Karpas-422 (cell line): Measurements from ENCODE around the gene HNRNPLL. TPM values are rescaled to one million over a fixed set of nuclear protein-coding genes. Genes with fewer than 3 reads are reported as not detected.
A peak's percentile ranks its signal among the peaks of the same experiment; 100 is the strongest.

Experiments
- DNase-seq: peaks from one replicate; pipeline ENCODE4 v3.0.0-alpha.2; 2015
- H2AFZ ChIP-seq: fragments of 200-600 bp; sonication (generic); 2 replicates; pipeline ENCODE4 v1.6.1; 2014; ENCODE audit warnings: antibody characterized with exemption, low read length, mixed read lengths
- H3K27ac ChIP-seq: fragments of 200-600 bp; sonication (generic); 2 replicates; pipeline ENCODE4 v1.5.1; 2014; ENCODE audit warnings: mild to moderate bottlenecking, low read length, moderate library complexity
- H3K27me3 ChIP-seq: fragments of 200-600 bp; sonication (generic); 2 replicates; pipeline ENCODE4 v1.6.1; 2014; ENCODE audit warnings: low read length, mixed read lengths
- H3K36me3 ChIP-seq: fragments of 200-600 bp; sonication (generic); 2 replicates; pipeline ENCODE4 v1.6.1; 2014; ENCODE audit warnings: low read length, mixed read lengths; ENCODE audit not compliant: insufficient read depth
- H3K4me1 ChIP-seq: fragments of 200-600 bp; sonication (generic); 2 replicates; pipeline ENCODE4 v1.6.1; 2014; ENCODE audit warnings: mild to moderate bottlenecking, low read length, mixed read lengths
- H3K4me2 ChIP-seq: fragments of 200-600 bp; sonication (generic); 2 replicates; pipeline ENCODE4 v1.6.1; 2014; ENCODE audit warnings: low read length, low read depth, mild to moderate bottlenecking; ENCODE audit not compliant: poor library complexity, severe bottlenecking
- H3K4me3 ChIP-seq: fragments of 200-600 bp; sonication (generic); 2 replicates; pipeline ENCODE4 v1.5.1; 2014; ENCODE audit warnings: mild to moderate bottlenecking, antibody characterized with exemption, low read length, mixed read lengths
- H3K79me2 ChIP-seq: fragments of 200-600 bp; sonication (generic); 2 replicates; pipeline ENCODE4 v1.6.1; 2014; ENCODE audit warnings: mild to moderate bottlenecking, low read length, mixed read lengths
- H3K9ac ChIP-seq: fragments of 200-600 bp; sonication (generic); 2 replicates; pipeline ENCODE4 v1.6.0; 2014; ENCODE audit warnings: low read length
- H3K9me2 ChIP-seq: fragments of 200-600 bp; sonication (generic), shearing (Covaris generic); replicated peaks from 2 replicates; pipeline ENCODE4 v1.6.0; 2014; ENCODE audit warnings: mild to moderate bottlenecking, low read length, moderate library complexity; ENCODE audit not compliant: insufficient read depth
- H3K9me3 ChIP-seq: fragments of 300-700, 200-600 bp; sonication (generic); 2 replicates; pipeline ENCODE4 v1.6.1; 2014; ENCODE audit warnings: low read length, mixed read lengths
- H4K20me1 ChIP-seq: fragments of 200-600 bp; sonication (generic); 2 replicates; pipeline ENCODE4 v1.6.1; 2014; ENCODE audit warnings: mild to moderate bottlenecking, antibody characterized with exemption, low read length, low read depth; ENCODE audit not compliant: insufficient read depth
- total RNA-seq: library from RNA; depleted of rRNA; stranded (reverse); fragments of >200 nt; shearing (Covaris generic); gene quantifications from 2 replicates; pipeline ENCODE4 v1.2.3, GENCODE V29; 2014; ENCODE audit warnings: low replicate concordance

HNRNPLL gene
- total RNA-seq, 1 experiment from 2014 or later, result 131 TPM

DNA sequence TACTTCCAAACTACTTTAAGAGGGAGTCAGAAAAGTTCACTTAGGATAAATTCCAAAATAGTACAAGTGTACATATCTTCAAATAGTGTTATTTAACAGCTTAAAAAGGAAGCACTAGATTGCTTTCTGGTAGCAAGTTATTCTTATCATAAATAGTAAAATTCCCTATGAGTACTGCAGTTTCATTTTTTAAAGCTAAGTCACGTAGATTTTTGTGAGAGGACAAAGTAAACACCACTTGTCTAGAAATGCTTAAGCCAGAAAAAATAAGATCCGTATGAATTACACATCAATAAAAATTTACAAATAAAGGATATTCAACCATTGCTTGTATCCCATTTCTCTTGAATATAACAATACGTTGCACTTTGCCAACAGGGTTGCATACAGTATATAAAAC lies 19.2 kb downstream of the HNRNPLL start:
- Histone ChIP-seq H3K9me3 (no peaks in the 10 kb centered on the region), H4K20me1 (no peaks in the 10 kb centered on the region), H3K4me1 (peaks cover 30% of the 10 kb centered on the region), H3K79me2 (peaks cover 78% of the 10 kb centered on the region), H3K9ac (no peak overlapping the region), H3K27me3 (no peaks in the 10 kb centered on the region), H3K4me3 (no peak overlapping the region), H3K36me3 (peaks cover 57% of the 10 kb centered on the region), H2AFZ (no peak overlapping the region), H3K4me2 (no peak overlapping the region), H3K27ac (peak overlapping the region; percentile 44), H3K9me2 (no peaks in the 10 kb centered on the region)
- no peak for DNase-seq

DNA sequence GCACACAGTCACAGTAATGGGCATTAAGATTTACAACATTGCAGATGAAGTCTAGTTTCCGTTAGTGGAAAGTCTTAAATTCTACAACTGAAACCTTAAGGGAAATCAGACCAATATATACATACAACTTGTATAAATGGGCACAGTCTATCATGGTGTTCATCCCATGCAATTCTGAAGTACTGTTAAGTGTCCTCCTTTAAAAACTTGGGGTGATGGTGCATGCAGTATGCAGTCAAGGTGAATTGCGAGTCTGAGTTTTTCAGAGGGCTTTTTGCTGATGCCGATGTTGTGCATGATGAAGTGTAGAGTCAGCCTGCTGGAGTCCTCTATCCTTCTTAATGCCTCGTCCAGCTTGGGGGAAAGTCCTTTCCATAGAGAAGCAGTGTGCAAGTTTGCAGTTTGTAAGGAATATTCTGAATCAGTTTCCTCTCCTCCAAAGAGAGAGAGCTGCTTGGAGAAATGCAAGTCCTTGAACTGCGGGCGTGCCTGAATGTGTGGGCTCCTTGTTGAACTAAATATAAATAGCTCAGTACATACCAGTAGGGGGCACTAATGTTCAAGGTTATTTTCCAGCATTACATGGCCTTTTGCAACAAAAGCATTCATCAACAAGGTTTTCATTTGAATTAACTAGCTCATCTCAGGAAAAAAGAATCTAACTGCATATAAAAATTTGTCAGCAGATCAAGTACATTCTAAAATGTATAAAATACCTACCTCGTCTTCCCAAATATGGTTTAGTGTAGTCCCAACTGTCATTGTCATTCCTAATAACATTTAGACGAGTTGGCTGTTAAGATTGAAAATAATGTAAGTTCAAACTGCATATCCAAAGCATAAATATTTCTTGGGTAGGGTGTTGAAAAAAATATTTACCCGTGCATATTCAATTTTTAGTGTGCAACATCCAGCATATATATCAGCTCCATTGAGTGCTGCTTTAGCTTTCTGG lies 21.3 kb downstream of the HNRNPLL start:
- peak; percentile 93 for DNase-seq
- Histone ChIP-seq H3K9me2 (no peaks in the 10 kb centered on the region), H3K27me3 (no peaks in the 10 kb centered on the region), H3K4me3 (no peak overlapping the region), H3K4me2 (no peak overlapping the region), H2AFZ (no peak overlapping the region), H3K36me3 (peaks cover 69% of the 10 kb centered on the region), H3K4me1 (peaks cover 21% of the 10 kb centered on the region), H4K20me1 (no peaks in the 10 kb centered on the region), H3K9me3 (no peaks in the 10 kb centered on the region), H3K9ac (no peak overlapping the region; the same call in 1 of the 2 replicates), H3K79me2 (peaks cover 79% of the 10 kb centered on the region), H3K27ac (peak overlapping the region; percentile 49)

DNA sequence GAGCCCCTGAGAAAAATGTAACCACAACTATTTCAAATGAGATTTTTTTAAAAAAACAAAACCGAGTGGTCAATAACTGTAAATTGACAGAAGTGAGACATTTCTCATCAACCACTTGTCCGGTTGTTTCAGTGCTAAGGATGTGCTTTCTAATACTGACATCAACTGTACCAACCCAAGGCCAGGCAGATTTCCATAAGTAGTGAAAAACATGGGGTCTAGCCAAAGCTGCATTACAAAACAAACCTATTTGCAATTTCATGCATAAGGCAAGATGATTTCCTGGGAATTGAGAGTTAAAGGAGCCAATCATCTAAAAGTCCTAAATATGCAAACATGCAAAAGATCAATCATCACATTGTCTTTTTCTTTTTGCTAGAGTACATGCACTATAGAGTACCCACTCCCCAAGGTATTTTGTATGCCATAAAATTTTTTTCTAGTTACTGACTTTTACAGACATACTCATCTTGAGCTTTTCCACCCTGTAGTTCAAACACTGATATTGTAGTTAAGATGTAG lies 22.6 kb downstream of the HNRNPLL start:
- Histone ChIP-seq H3K27me3 (no peaks in the 10 kb centered on the region), H2AFZ (no peak overlapping the region), H3K4me3 (no peak overlapping the region), H3K9me2 (no peaks in the 10 kb centered on the region), H4K20me1 (no peaks in the 10 kb centered on the region), H3K4me2 (no peak overlapping the region), H3K79me2 (peaks cover 79% of the 10 kb centered on the region), H3K4me1 (peaks cover 34% of the 10 kb centered on the region), H3K36me3 (peaks cover 71% of the 10 kb centered on the region), H3K9ac (no peak overlapping the region), H3K27ac (peak overlapping the region; percentile 49; the same call in 1 of the 2 replicates), H3K9me3 (no peaks in the 10 kb centered on the region)
- no peak for DNase-seq

DNA sequence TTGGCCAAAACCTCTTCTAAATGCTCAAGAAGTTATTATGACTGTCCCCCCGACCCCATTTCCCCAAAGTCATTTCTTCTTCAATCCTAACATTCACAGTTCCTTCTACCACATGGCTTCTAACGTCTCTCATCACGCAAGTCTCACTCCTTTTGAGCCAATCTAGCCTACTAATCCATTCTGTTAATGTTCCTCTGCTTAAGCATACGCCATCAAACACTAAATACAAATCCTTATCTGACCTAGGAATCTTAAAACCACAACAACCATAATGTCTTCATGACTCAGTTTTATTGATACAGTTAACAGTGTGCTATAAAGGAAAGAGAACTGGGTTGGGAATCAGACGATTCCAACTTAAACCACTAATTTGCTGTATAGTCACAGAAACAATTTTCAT lies 23.9 kb downstream of the HNRNPLL start:
- H3K79me2 ChIP-seq, result peaks cover 80% of the 10 kb centered on the region
- H3K4me1 ChIP-seq, result peaks cover 46% of the 10 kb centered on the region
- H3K4me3 ChIP-seq, result no peak overlapping the region
- DNase-seq, result no peak
- H2AFZ ChIP-seq, result no peak overlapping the region
- no peak overlapping the region for H3K4me2 ChIP-seq
- no peak overlapping the region for H3K27ac ChIP-seq
- H3K9ac ChIP-seq, result no peak overlapping the region
- H3K9me3 ChIP-seq, result no peaks in the 10 kb centered on the region
- H4K20me1 ChIP-seq, result no peaks in the 10 kb centered on the region
- no peaks in the 10 kb centered on the region for H3K9me2 ChIP-seq
- no peaks in the 10 kb centered on the region for H3K27me3 ChIP-seq
- H3K36me3 ChIP-seq, result peaks cover 77% of the 10 kb centered on the region

DNA sequence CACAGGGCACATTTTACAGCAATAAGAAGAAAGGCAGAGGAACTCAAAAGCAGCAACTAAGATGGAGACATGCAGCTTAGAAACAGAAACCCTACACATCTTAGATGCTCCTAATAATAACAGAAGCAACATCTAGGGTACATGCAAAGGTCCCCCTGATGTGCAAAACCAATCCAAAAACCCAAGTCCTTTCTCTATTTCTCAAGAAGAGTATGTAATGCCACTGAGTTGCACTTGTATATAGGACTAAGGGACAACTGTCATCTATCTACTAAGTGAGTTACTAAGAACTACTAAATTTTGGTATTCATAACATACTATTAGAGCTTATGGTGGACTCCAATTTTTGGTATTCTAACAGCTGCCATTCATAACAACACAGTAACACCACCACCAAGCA lies 28.4 kb downstream of the HNRNPLL start:
- H4K20me1 ChIP-seq, result no peaks in the 10 kb centered on the region
- no peaks in the 10 kb centered on the region for H3K9me2 ChIP-seq
- peaks cover 84% of the 10 kb centered on the region for H3K36me3 ChIP-seq
- H3K9ac ChIP-seq, result no peak overlapping the region
- no peaks in the 10 kb centered on the region for H3K9me3 ChIP-seq
- no peak for DNase-seq
- peaks cover 47% of the 10 kb centered on the region for H3K4me1 ChIP-seq
- peak overlapping the region; percentile 4 for H3K4me2 ChIP-seq
- peaks cover 80% of the 10 kb centered on the region for H3K79me2 ChIP-seq
- no peak overlapping the region for H3K4me3 ChIP-seq
- no peak overlapping the region for H2AFZ ChIP-seq
- H3K27me3 ChIP-seq, result no peaks in the 10 kb centered on the region
- peak overlapping the region; percentile 46 for H3K27ac ChIP-seq

DNA sequence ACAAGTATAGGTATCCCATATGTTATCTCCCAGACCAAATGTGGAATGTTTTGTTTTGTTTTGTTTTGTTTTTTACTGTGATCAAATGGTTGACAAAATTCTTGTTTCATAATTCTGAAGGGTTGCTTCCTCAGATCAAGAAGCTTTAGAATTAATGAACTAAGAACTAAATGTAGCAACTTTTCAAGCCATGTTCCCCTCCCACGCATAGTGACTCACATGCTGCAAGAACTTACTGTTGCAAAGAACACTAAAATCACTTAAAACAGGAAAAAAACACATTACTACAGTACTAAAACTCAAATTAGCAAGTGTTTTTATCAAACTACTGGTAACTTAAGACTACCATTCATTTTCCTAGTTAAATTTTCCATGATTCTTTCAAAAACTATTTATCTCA lies 30.6 kb downstream of the HNRNPLL start:
- Histone ChIP-seq H3K79me2 (peaks cover 71% of the 10 kb centered on the region), H3K27ac (no peak overlapping the region), H3K4me1 (peaks cover 56% of the 10 kb centered on the region), H3K9ac (no peak overlapping the region), H3K4me3 (no peak overlapping the region), H2AFZ (no peak overlapping the region), H3K9me3 (no peaks in the 10 kb centered on the region), H3K36me3 (peaks cover 86% of the 10 kb centered on the region), H4K20me1 (no peaks in the 10 kb centered on the region), H3K27me3 (no peaks in the 10 kb centered on the region), H3K4me2 (no peak overlapping the region), H3K9me2 (no peaks in the 10 kb centered on the region)
- DNase-seq, result no peak

DNA sequence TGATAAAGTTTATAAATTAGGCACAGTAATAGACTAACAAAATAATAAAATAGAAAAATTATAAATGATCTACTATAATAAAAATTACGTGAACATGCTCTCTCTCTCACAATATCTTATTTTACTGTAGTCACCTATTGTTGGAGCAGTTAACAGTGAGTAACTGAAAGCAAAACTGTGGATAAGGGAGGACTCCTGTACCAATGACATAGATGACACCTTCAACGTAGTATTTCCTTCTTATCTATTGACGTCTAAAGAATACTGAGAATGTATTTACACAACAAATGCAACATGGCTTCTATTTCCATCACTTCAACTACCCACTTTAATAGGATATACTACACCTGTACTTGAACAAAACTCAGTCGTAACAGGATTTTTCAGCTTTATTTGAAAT lies 31.5 kb downstream of the HNRNPLL start:
- Histone ChIP-seq H3K4me3 (no peak overlapping the region), H3K4me2 (no peak overlapping the region), H3K9me2 (no peaks in the 10 kb centered on the region), H3K36me3 (peaks cover 80% of the 10 kb centered on the region), H2AFZ (no peak overlapping the region), H3K9me3 (no peaks in the 10 kb centered on the region), H3K79me2 (peaks cover 62% of the 10 kb centered on the region), H3K9ac (no peak overlapping the region), H4K20me1 (no peaks in the 10 kb centered on the region), H3K4me1 (peaks cover 50% of the 10 kb centered on the region), H3K27ac (no peak overlapping the region), H3K27me3 (no peaks in the 10 kb centered on the region)
- no peak for DNase-seq

DNA sequence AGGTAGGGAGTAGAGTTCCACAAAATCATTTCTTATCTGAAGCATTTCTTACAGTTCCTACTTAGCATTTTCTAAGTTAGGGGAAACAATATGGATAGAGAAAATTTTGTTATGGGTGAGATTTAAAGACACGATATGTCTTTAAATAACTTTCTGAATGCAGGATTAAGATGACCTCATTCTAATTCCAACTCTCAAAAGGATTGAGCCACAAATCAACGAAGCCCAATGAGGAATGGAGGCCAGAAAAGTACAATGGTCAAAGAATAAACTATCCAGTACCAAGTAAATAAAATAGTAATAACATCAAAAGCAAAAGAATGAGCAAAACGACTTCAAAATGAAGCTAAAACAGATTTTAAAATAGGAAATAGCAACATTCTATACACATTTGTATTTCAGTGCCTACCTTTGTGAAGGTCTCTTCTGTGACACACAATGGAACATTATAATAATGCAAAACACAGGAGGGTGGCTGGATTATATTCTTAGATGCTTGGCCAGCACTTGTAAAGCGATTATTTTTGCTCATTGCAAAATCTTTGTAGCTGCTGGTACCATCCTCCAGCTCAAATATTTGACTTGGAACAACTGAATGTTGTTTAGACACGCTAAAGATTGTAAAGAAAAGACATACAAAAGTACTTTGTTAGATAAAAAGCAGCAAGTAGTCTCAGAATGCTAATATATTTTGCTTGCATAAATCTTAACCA lies 33.8 kb downstream of the HNRNPLL start:
- Histone ChIP-seq H4K20me1 (no peaks in the 10 kb centered on the region), H3K27ac (0 out of 2 replicates have a peak overlapping the region, but pooled peaks have one; percentile 1), H3K36me3 (peaks cover 79% of the 10 kb centered on the region), H2AFZ (no peak overlapping the region), H3K79me2 (peaks cover 46% of the 10 kb centered on the region), H3K9me3 (no peaks in the 10 kb centered on the region), H3K27me3 (no peaks in the 10 kb centered on the region), H3K9ac (no peak overlapping the region), H3K4me3 (no peak overlapping the region), H3K9me2 (no peaks in the 10 kb centered on the region), H3K4me2 (no peak overlapping the region), H3K4me1 (peaks cover 29% of the 10 kb centered on the region)
- DNase-seq, result no peak
